Hepatocyte (in vitro differentiated cells): Measurements from ENCODE around the gene TDRD12. TPM values are rescaled to one million over a fixed set of nuclear protein-coding genes. Genes with fewer than 3 reads are reported as not detected.

Experiments
- DNase-seq: peaks from one replicate; pipeline ENCODE4 v3.0.0-alpha.2; 2016; ENCODE audit warnings: low spot score
- H2AFZ ChIP-seq: fragments of 200-600 bp; sonication (generic); 2 replicates; pipeline ENCODE4 v1.6.0; 2016; ENCODE audit warnings: antibody characterized with exemption, mild to moderate bottlenecking
- H3K27ac ChIP-seq: fragments of 200-600 bp; sonication (generic); 2 replicates; pipeline ENCODE4 v1.5.1; 2016; ENCODE audit warnings: mild to moderate bottlenecking
- H3K27me3 ChIP-seq: fragments of 200-600 bp; sonication (generic); 2 replicates; pipeline ENCODE4 v1.6.1; 2016
- H3K36me3 ChIP-seq: fragments of 200-600 bp; sonication (generic); replicated peaks from 2 replicates; pipeline ENCODE4 v1.5.1; 2016; ENCODE audit warnings: low read depth; ENCODE audit not compliant: insufficient read depth
- H3K4me1 ChIP-seq: fragments of 200-600 bp; sonication (generic); 2 replicates; pipeline ENCODE4 v1.5.1; 2016; ENCODE audit warnings: mild to moderate bottlenecking, moderate library complexity; ENCODE audit not compliant: insufficient read depth
- H3K4me2 ChIP-seq: fragments of 200-600 bp; sonication (generic); 2 replicates; pipeline ENCODE4 v1.6.0; 2016
- H3K4me3 ChIP-seq: fragments of 200-600 bp; sonication (generic); 2 replicates; pipeline ENCODE4 v1.5.1; 2016; ENCODE audit warnings: mild to moderate bottlenecking
- H3K79me2 ChIP-seq: fragments of 200-600 bp; sonication (generic); 2 replicates; pipeline ENCODE4 v1.6.0; 2017; ENCODE audit warnings: mild to moderate bottlenecking
- H3K9me2 ChIP-seq: fragments of 200-600 bp; sonication (generic); replicated peaks from 2 replicates; pipeline ENCODE4 v1.6.0; 2017; ENCODE audit warnings: mild to moderate bottlenecking; ENCODE audit not compliant: insufficient read depth
- H3K9me3 ChIP-seq: fragments of 200-600 bp; sonication (generic); 2 replicates; pipeline ENCODE4 v1.5.1; 2016; ENCODE audit warnings: low read depth, mild to moderate bottlenecking
- H4K20me1 ChIP-seq: fragments of 200-600 bp; sonication (generic); 2 replicates; pipeline ENCODE4 v1.6.0; 2016; ENCODE audit warnings: mild to moderate bottlenecking; ENCODE audit not compliant: insufficient read depth, poor library complexity, severe bottlenecking
- EZH2 ChIP-seq: fragments of 200-600 bp; sonication (generic); IDR thresholded peaks from 2 replicates; pipeline ENCODE4 v1.6.1; 2016; ENCODE audit warnings: antibody characterized with exemption, mild to moderate bottlenecking, borderline replicate concordance
- EZH2phosphoT487 ChIP-seq: fragments of 200-600 bp; sonication (generic); IDR thresholded peaks from one replicate; pipeline ENCODE4 v1.6.1; 2018; ENCODE audit warnings: antibody characterized with exemption, mild to moderate bottlenecking, low read depth, moderate library complexity; ENCODE audit not compliant: unreplicated experiment, severe bottlenecking
- whole genome bisulfite sequencing: methylation state at CpG from one replicate; pipeline ENCODE4 v1.1.6; 2016; ENCODE audit warnings: low lambda C conversion rate; ENCODE audit errors: missing lambda C conversion rate; 5-methylcytosine and 5-hydroxymethylcytosine counted together
- polyA plus RNA-seq: library from polyadenylated mRNA; unstranded; fragments of >200 nt; fragmentation: Nextera tagmentation; extraction: Ambion mirVana; gene quantifications from 2 replicates; pipeline ENCODE4 v1.2.1, GENCODE V29; 2016
- total RNA-seq: library from RNA; depleted of rRNA; stranded (reverse); fragments of >200 nt; gene quantifications from 2 replicates; pipeline ENCODE4 v1.2.3, GENCODE V29; 2014
- TF ChIP-seq, protein P1 (sequence below): fragments of 200-600 bp; sonication (generic); IDR thresholded peaks from 2 replicates; pipeline ENCODE4 v1.5.1; 2016; ENCODE audit warnings: antibody characterized with exemption, mild to moderate bottlenecking; ENCODE audit not compliant: poor library complexity

Gene TDRD12
- total and polyA plus RNA-seq, 2 experiments from 2014 or later, result 0.10 TPM; not detected in 1

GRCh38 chr19:32802840-32803239 is 83.3 kb downstream of the TDRD12 start:
- Histone ChIP-seq H3K27me3 (no peaks in the 10 kb centered on the region), H3K36me3 (no peaks in the 10 kb centered on the region), H3K9me2 (no peaks in the 10 kb centered on the region), H3K9me3 (no peaks in the 10 kb centered on the region), H2AFZ (no peak overlapping the region), H3K27ac (no peak overlapping the region), H3K4me2 (no peak overlapping the region), H3K79me2 (no peaks in the 10 kb centered on the region), H3K4me3 (no peak overlapping the region), H3K4me1 (no peaks in the 10 kb centered on the region), H4K20me1 (no peaks in the 10 kb centered on the region)
- TF ChIP-seq EZH2phosphoT487, result no peak
- TF ChIP-seq, protein P1, sequence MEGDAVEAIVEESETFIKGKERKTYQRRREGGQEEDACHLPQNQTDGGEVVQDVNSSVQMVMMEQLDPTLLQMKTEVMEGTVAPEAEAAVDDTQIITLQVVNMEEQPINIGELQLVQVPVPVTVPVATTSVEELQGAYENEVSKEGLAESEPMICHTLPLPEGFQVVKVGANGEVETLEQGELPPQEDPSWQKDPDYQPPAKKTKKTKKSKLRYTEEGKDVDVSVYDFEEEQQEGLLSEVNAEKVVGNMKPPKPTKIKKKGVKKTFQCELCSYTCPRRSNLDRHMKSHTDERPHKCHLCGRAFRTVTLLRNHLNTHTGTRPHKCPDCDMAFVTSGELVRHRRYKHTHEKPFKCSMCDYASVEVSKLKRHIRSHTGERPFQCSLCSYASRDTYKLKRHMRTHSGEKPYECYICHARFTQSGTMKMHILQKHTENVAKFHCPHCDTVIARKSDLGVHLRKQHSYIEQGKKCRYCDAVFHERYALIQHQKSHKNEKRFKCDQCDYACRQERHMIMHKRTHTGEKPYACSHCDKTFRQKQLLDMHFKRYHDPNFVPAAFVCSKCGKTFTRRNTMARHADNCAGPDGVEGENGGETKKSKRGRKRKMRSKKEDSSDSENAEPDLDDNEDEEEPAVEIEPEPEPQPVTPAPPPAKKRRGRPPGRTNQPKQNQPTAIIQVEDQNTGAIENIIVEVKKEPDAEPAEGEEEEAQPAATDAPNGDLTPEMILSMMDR, result no peak
- TF ChIP-seq EZH2, result no peak
- DNase-seq, result no peak
- WGBS, result 84% methylated on average over 12 of the region's 12 CpGs

DNA sequence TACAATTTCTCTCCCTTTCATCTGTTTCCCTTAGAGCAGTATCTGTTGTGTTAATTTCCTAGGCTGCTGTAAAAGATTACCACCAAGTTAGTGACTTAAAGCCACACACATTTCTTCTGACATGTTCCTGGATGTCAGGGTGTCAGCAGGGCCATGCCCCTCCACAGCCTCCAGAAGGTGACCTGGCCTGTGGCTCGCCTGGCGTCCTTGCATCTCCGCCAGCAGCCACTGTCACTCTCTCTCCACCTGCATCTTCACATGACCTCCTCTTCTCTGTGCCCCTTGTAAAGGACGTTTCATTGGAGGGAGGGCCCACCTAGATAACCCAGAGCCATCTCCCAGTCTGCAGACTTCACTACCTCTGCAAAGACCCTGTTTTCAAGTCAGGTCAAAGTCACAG is 88.7 kb downstream of the TDRD12 start:
- Histone ChIP-seq H3K27ac (no peak overlapping the region), H3K9me3 (no peaks in the 10 kb centered on the region), H3K79me2 (no peaks in the 10 kb centered on the region), H3K4me2 (no peak overlapping the region), H3K4me3 (no peak overlapping the region), H4K20me1 (no peaks in the 10 kb centered on the region), H3K27me3 (no peaks in the 10 kb centered on the region), H3K9me2 (no peaks in the 10 kb centered on the region), H3K4me1 (no peaks in the 10 kb centered on the region), H3K36me3 (no peaks in the 10 kb centered on the region), H2AFZ (no peak overlapping the region)
- TF ChIP-seq, protein P1, result no peak
- no peak for TF ChIP-seq EZH2
- no peak for TF ChIP-seq EZH2phosphoT487
- no peak for DNase-seq
- WGBS, result 84% methylated on average over 4 of the region's 4 CpGs

GRCh38 chr19:32809254-32809653 is 89.7 kb downstream of the TDRD12 start:
- no peaks in the 10 kb centered on the region for H3K36me3 ChIP-seq
- H3K4me2 ChIP-seq, result no peak overlapping the region
- no peak overlapping the region for H3K27ac ChIP-seq
- no peak overlapping the region for H2AFZ ChIP-seq
- no peak for DNase-seq
- no peaks in the 10 kb centered on the region for H3K9me3 ChIP-seq
- no peak overlapping the region for H3K4me3 ChIP-seq
- 69% methylated on average over 5 of the region's 5 CpGs for WGBS
- H3K27me3 ChIP-seq, result no peaks in the 10 kb centered on the region
- no peaks in the 10 kb centered on the region for H3K4me1 ChIP-seq
- H3K79me2 ChIP-seq, result no peaks in the 10 kb centered on the region
- no peaks in the 10 kb centered on the region for H4K20me1 ChIP-seq
- no peaks in the 10 kb centered on the region for H3K9me2 ChIP-seq
- TF ChIP-seq, protein P1, result no peak
- no peak for TF ChIP-seq EZH2
- TF ChIP-seq EZH2phosphoT487, result no peak

DNA sequence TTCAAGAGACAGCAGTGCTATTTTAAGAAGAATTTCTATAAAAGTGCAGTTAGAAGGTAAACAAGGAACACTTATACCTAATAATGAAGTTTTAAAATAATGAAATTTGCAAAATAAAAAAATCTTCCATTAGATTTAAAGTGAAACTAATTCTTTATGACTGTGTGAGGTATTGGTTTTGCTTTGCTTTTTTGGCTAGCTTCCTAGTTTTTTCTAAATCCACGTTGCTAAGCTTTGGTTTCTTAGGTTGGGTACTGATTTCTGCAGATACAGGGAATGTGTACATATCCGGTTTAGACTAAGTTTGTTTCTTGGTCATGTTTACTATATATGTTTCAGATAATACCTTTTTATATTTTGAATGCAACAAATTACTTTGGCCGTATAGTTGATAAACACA is 90.2 kb downstream of the TDRD12 start:
- Histone ChIP-seq H3K4me3 (no peak overlapping the region), H2AFZ (no peak overlapping the region), H3K4me1 (no peaks in the 10 kb centered on the region), H4K20me1 (no peaks in the 10 kb centered on the region), H3K4me2 (no peak overlapping the region), H3K9me3 (no peaks in the 10 kb centered on the region), H3K79me2 (no peaks in the 10 kb centered on the region), H3K36me3 (no peaks in the 10 kb centered on the region), H3K9me2 (no peaks in the 10 kb centered on the region), H3K27me3 (no peaks in the 10 kb centered on the region), H3K27ac (no peak overlapping the region)
- TF ChIP-seq, protein P1, result no peak
- TF ChIP-seq EZH2, result no peak
- no peak for TF ChIP-seq EZH2phosphoT487
- WGBS, result 75% methylated on average over 3 of the region's 3 CpGs
- no peak for DNase-seq
